Activated CD8-positive, alpha-beta memory T cell treated with anti-CD3 and anti-CD28 coated beads for 36 hours (primary cell): ENCODE results near the gene CLDN1. TPM values are rescaled to one million over a fixed set of nuclear protein-coding genes. Genes with fewer than 3 reads are reported as not detected.

ENCODE experiments used
- CTCF ChIA-PET: fragments of 350-600 bp; sonication (Branson Sonifier 250); formaldehyde crosslinking; loops from one replicate; lab custom pipeline; 2021; ENCODE audit warnings: antibody characterized with exemption; lab: Charles Lee
- POLR2A ChIA-PET: fragments of 350-600 bp; sonication (Branson Sonifier 250); formaldehyde crosslinking; loops from one replicate; lab custom pipeline; 2021; ENCODE audit warnings: antibody characterized with exemption; lab: Charles Lee
- total RNA-seq, 2 experiments: library from RNA; stranded (reverse); gene quantifications; one replicate each; pipeline ENCODE4 v1.2.3, GENCODE V29; 2021

The CLDN1 gene
- total RNA-seq, 2 experiments from 2014 or later: 0.13 to 0.19 TPM

DNA sequence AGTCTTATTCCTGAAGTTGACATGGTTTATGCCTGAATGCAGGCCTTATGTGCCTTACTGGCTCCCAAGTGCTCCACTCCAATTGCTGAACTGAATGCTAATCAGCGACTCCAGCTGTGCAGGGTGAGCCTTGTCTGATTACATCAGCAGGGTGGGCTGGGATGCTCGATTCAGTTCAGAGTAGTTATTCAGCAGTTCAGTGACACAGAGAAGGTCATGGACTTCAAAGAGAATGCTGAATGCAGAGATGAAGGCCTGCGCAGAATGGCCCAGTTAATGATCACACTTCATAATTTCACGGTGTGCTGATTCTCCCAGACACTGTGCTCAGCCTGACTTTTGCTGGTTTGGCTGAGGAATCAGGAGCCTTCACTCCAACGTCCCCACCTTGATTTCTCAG is 63.6 kb downstream of the CLDN1 start:
- CTCF ChIA-PET: no interaction called here
- POLR2A ChIA-PET: no interaction called here

Other genes with a start within 250 kb of the CLDN1 start
- not detected for gene P3H2, start 201.5 kb downstream of the CLDN1 start, total RNA-seq
- gene CLDN16, start 65.7 kb upstream of the CLDN1 start, total RNA-seq: not detected
- gene TMEM207, start 127.5 kb upstream of the CLDN1 start, total RNA-seq: not detected
- gene IL1RAP, start 191.6 kb upstream of the CLDN1 start, total RNA-seq: 10 to 100 TPM in 1 of 2 experiments, 1 to 10 TPM in 1; 9.0 to 11.1 TPM